Transverse colon (tissue), 3 donors: ENCODE measurements around the gene GOLGA3.

ENCODE experiments used
- CTCF ChIP-seq, 5 experiments: fragments of 200-600 bp in 3 of 5; fragments of 450-650 bp in 2 of 5; sonication (generic) in 3 of 5; IDR thresholded peaks; 1 replicate in 2 of 5; 2 replicates in 3 of 5; pipeline ENCODE4 v1.5.1; 2016 to 2017; ENCODE audit warnings: antibody characterized with exemption in 5 of 5, inconsistent platforms in 3 of 5, mild to moderate bottlenecking in 2 of 5, moderate library complexity in 1 of 5
- EP300 ChIP-seq: sonication (generic); formaldehyde crosslinking; IDR thresholded peaks from one replicate; pipeline ENCODE4 v1.6.1; 2017; ENCODE audit warnings: antibody characterized with exemption, low read depth

GRCh38 chr12:132874175-132874574, 45.5 kb upstream of the GOLGA3 start:
- TF ChIP-seq EP300: no peak
- TF ChIP-seq CTCF (IDR thresholded peaks at IDR 0.05): no peak
